Uterus (tissue), 2 donors: ENCODE results near the gene TRA2A.

ENCODE experiments used
- POLR2A ChIP-seq, 2 donors: fragments of 450-650 bp; IDR thresholded peaks; one replicate each; pipeline ENCODE4 v1.6.1; 2016; ENCODE audit warnings: antibody characterized with exemption in 2 of 2, mild to moderate bottlenecking in 1 of 2, moderate library complexity in 1 of 2
- TF ChIP-seq, protein P1 (sequence below), 4 experiments: fragments of 200-600 bp in 2 of 4; fragments of 450-650 bp in 2 of 4; sonication (generic) in 2 of 4; IDR thresholded peaks; one replicate each; pipeline ENCODE4 v1.5.1; 2016 to 2019; ENCODE audit warnings: antibody characterized with exemption in 4 of 4, mild to moderate bottlenecking in 2 of 4, moderate library complexity in 1 of 4

GRCh38 chr7:23468526-23469149 is 63.1 kb downstream of the TRA2A start:
- TF ChIP-seq POLR2A (IDR thresholded peaks at IDR 0.05), result no peak
- TF ChIP-seq, protein P1, sequence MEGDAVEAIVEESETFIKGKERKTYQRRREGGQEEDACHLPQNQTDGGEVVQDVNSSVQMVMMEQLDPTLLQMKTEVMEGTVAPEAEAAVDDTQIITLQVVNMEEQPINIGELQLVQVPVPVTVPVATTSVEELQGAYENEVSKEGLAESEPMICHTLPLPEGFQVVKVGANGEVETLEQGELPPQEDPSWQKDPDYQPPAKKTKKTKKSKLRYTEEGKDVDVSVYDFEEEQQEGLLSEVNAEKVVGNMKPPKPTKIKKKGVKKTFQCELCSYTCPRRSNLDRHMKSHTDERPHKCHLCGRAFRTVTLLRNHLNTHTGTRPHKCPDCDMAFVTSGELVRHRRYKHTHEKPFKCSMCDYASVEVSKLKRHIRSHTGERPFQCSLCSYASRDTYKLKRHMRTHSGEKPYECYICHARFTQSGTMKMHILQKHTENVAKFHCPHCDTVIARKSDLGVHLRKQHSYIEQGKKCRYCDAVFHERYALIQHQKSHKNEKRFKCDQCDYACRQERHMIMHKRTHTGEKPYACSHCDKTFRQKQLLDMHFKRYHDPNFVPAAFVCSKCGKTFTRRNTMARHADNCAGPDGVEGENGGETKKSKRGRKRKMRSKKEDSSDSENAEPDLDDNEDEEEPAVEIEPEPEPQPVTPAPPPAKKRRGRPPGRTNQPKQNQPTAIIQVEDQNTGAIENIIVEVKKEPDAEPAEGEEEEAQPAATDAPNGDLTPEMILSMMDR (IDR thresholded peaks at IDR 0.05), result no peak
